Heart left ventricle (tissue), 16 donors: ENCODE data around the gene PIGZ. TPM values are rescaled to one million over a fixed set of nuclear protein-coding genes. Genes with fewer than 3 reads are reported as not detected.

ENCODE experiments used
- ATAC-seq, 4 donors: fragments of 200-7000 bp; cut with Tn5 transposase; one replicate each; pipeline ENCODE4 v1.9.1; 2020 to 2022; ENCODE audit warnings: moderate library complexity in 4 of 4, mild to moderate bottlenecking in 3 of 4, moderate number of reproducible peaks in 1 of 4
- DNase-seq, 5 donors: peaks; one replicate each; pipeline ENCODE4 v3.0.0-alpha.2; 2020
- H3K27ac ChIP-seq, 12 donors: fragments of 200-600 bp; sonication (generic) in 4 of 12; one replicate each; pipeline versions ENCODE4 v1.5.0 to v1.8.0; 2016 to 2022; ENCODE audit warnings: mild to moderate bottlenecking in 2 of 12
- H3K27me3 ChIP-seq, 9 donors: fragments of 200-600 bp; sonication (generic) in 2 of 9; one replicate each; pipeline versions ENCODE4 v1.5.1 to v1.8.0; 2016 to 2022; ENCODE audit warnings: mild to moderate bottlenecking in 3 of 9
- H3K36me3 ChIP-seq, 9 donors: fragments of 200-600 bp; sonication (generic) in 2 of 9; one replicate each; pipeline versions ENCODE4 v1.5.0 to v1.8.0; 2018 to 2022; ENCODE audit warnings: mild to moderate bottlenecking in 2 of 9
- H3K4me1 ChIP-seq, 12 donors: fragments of 200-600 bp; sonication (generic) in 4 of 12; one replicate each; pipeline versions ENCODE4 v1.5.0 to v1.8.0; 2016 to 2022; ENCODE audit warnings: mild to moderate bottlenecking in 3 of 12
- H3K4me3 ChIP-seq, 12 donors: fragments of 200-600 bp; sonication (generic) in 4 of 12; one replicate each; pipeline versions ENCODE4 v1.5.0 to v1.8.0; 2017 to 2022; ENCODE audit warnings: mild to moderate bottlenecking in 9 of 12, moderate library complexity in 4 of 12
- H3K9me3 ChIP-seq, 12 donors: fragments of 200-600 bp; sonication (generic) in 4 of 12; one replicate each; pipeline versions ENCODE4 v1.5.0 to v1.8.0; 2016 to 2022; ENCODE audit warnings: mild to moderate bottlenecking in 1 of 12
- POLR2A ChIP-seq, 2 donors: fragments of 450-650 bp; IDR thresholded peaks; one replicate each; pipeline ENCODE4 v1.6.1; 2017; ENCODE audit warnings: antibody characterized with exemption in 2 of 2, mild to moderate bottlenecking in 2 of 2, moderate library complexity in 2 of 2
- WGBS, 4 donors: extraction: QIAGEN DNeasy Blood & Tissue Kit in 2 of 4; methylation state at CpG; one replicate each; pipeline versions ENCODE4 v1.1.5 to v1.1.7; 2013 to 2018; 5-methylcytosine and 5-hydroxymethylcytosine counted together
- intact Hi-C, 10 donors: fragments of 100-400 bp; cut with DNase I; formaldehyde crosslinking; loops; one replicate each; pipeline versions ENCODE4 v1.11.1 to v1.14.2; 2022
- polyA plus RNA-seq, 2 donors: library from polyadenylated mRNA; stranded (reverse); fragments of 200-250 nt; gene quantifications; one replicate each; pipeline ENCODE4 v1.2.3, GENCODE V29; 2013
- total RNA-seq, 9 donors: library from RNA; depleted of rRNA in 2 of 9; stranded (reverse); fragments of >200 nt in 2 of 9; fragmentation: NEBNext Ultra II Directional in 3 of 9; extraction: Animal tissue kit (Norgen Biotek cat#: 25700) in 3 of 9; gene quantifications; one replicate each; pipeline versions ENCODE4 v1.1.0 to v1.2.4, GENCODE V29; 2016 to 2023
- TF ChIP-seq, protein P1 (sequence below), 12 donors: fragments of 200-600 bp; sonication (generic) in 4 of 12; IDR thresholded peaks; one replicate each; pipeline versions ENCODE4 v1.5.0 to v1.8.0; 2018 to 2022; ENCODE audit warnings: antibody characterized with exemption in 12 of 12, mild to moderate bottlenecking in 5 of 12
- donor health status: ischemic (EF 13 %, LVEDD 7.1; RV severe dilation, severe dysfunction).
- donor health status: healthy with polysubstance abuse.
- donor health status: DM: no; HTN: yes; CAD: no.
- donor health status: DM: no; HTN: no; CAD: no.
- donor health status: ischemic (EF 25% LVEDD 6.9; RV normal size, moderate dysfunction).
- donor health status: ischemic (EF 25% LVEDD 5.7; RV mildly dilated, moderate dysfunction).
- donor health status: healthy.
- donor health status: DM: yes; HTN: yes; CAD: no.
- donor health status: ischemic (EF 35%, LVEDD 5.7; RV mildly dilated, moderate dysfunction).
- donor health status: nonischemic (EF 11% LVEDD 7.7; RV severe dilation, severe dysfunction).
- donor health status: DM: yes; HTN: yes; CAD: no.
- donor health status: PGD.
- donor health status: ischemic (EF 29% LVEDD 5.4; RV normal size, mild dysfunction).
- donor health status: nonischemic (EF 23%, LVEDD 6.1; RV moderate dilation, normal function).

Gene PIGZ
- total and polyA plus RNA-seq, 11 donors, result 2.3 to 8.0 (median 5.9) TPM

DNA sequence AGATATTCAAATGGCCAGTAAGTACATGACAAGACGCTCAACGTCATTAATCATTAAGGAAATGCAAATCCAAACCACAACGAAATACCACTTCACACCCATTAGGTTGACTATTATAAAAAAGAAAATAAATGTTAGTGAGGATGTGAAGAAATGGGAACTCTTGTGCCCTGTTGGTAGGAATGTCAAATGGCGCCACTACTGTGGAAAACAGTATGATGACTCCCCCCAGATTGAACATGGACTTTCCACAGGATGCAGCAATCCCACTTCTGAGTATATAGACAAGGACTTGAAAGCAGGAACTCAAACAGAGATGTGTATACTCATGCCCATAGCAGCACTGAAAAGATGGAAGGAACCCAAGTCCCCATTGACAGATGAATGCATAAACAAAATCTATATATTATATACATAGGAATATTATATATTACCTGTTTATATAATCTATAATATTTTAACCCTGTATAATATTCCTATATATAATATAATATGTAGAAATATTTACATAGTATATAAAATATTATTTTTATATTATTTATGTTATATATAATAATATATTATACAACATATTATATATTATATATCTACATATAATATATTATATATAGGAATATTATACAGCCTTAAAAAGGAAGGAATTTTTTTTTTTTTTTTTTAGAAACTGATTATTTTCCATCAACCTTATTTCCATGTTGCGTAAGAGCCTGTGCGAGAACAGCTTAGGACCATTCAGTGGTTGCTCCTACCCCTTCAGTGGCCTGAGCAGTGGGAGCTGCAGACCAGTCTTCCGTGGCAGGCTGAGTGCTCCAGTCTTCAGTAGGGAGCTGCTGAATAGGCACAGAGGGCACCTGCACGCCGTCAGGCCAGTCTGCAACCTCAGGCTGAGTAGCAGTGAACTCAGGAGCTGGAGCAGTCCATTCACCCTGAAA, 17.6 kb upstream of the PIGZ start:
- Histone ChIP-seq H3K27ac (no peak overlapping the region), H3K4me1 (peaks cover 0 to 10% (median 6%) of the 10 kb centered on the region in 12 donors), H3K4me3 (no peak overlapping the region), H3K9me3 (peaks cover 0 to 16% (median 7%) of the 10 kb centered on the region in 12 donors), H3K36me3 (no peaks in the 10 kb centered on the region), H3K27me3 (peaks cover 0 to 9% (median 0%) of the 10 kb centered on the region in 9 donors)
- TF ChIP-seq, protein P1, sequence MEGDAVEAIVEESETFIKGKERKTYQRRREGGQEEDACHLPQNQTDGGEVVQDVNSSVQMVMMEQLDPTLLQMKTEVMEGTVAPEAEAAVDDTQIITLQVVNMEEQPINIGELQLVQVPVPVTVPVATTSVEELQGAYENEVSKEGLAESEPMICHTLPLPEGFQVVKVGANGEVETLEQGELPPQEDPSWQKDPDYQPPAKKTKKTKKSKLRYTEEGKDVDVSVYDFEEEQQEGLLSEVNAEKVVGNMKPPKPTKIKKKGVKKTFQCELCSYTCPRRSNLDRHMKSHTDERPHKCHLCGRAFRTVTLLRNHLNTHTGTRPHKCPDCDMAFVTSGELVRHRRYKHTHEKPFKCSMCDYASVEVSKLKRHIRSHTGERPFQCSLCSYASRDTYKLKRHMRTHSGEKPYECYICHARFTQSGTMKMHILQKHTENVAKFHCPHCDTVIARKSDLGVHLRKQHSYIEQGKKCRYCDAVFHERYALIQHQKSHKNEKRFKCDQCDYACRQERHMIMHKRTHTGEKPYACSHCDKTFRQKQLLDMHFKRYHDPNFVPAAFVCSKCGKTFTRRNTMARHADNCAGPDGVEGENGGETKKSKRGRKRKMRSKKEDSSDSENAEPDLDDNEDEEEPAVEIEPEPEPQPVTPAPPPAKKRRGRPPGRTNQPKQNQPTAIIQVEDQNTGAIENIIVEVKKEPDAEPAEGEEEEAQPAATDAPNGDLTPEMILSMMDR (IDR thresholded peaks at IDR 0.05), result no peak
- no peak for TF ChIP-seq POLR2A (IDR thresholded peaks at IDR 0.05)
- ATAC-seq (no peak), DNase-seq (peak in 2 of 5 donors; percentile 8 to 15)
- intact Hi-C loops, result loop anchor here in 1 of 10 donors (10.0 kb wide), 1 partner anchor 519 kb away; no protein-coding TSS in a partner anchor
- 93 to 95% (median 94%) methylated on average over 9 of the region's 9 CpGs for WGBS, 4 donors

DNA sequence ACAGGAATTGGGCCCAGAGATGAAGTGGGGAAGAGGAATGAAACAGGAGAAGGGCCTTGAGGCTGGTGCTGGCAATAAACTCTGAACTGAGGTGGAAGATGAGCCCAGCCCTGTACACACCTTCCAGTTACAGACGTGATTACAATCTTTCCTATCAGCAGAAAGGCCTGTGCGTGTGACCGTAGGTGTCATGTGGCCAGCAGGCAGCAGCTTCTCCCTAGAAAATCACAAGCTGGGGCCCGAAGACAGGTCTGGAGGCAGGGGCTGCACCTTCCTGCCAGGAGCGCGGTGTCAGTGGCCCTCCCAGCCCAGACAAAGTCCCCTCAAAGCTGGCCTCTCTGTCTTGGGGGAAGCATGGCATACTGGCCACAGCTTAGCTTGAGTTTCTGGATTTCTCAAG, 16.7 kb upstream of the PIGZ start:
- Histone ChIP-seq H3K9me3 (peaks cover 0 to 16% (median 7%) of the 10 kb centered on the region in 12 donors), H3K4me3 (no peak overlapping the region), H3K36me3 (no peaks in the 10 kb centered on the region), H3K27ac (no peak overlapping the region), H3K4me1 (peaks cover 0 to 10% (median 6%) of the 10 kb centered on the region in 12 donors), H3K27me3 (peaks cover 0 to 9% (median 0%) of the 10 kb centered on the region in 9 donors)
- 66 to 80% (median 78%) methylated on average over 6 of the region's 6 CpGs for WGBS, 4 donors
- intact Hi-C loops, result loop anchor here in 1 of 10 donors (10.0 kb wide), 1 partner anchor 520 kb away; no protein-coding TSS in a partner anchor
- TF ChIP-seq POLR2A (IDR thresholded peaks at IDR 0.05), result no peak
- TF ChIP-seq, protein P1 (IDR thresholded peaks at IDR 0.05), result no peak
- no peak for ATAC-seq
- peak in 2 of 5 donors; percentile 5 to 27 for DNase-seq

DNA sequence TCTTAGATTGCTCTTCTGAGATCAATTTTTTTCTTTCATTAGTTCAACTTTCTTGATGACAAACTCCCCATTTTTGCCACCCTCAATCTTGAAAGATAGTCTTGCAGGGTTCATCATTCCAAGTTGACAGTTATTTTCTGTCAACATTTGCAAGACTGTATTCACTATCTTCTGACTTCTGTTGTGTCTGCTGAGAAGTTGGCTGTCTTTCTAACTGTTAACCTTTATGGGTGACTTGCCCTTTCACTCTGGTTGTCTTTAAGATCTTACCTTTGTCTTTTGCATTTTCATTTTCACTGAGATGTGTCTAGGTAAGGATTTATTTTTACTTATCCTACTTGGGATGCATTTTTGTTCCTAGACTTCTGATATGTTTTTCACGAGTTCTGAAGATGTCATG, 14.6 kb upstream of the PIGZ start:
- no peak for DNase-seq
- intact Hi-C loops, result loop anchor here in 1 of 10 donors (10.0 kb wide), 1 partner anchor 522 kb away; no protein-coding TSS in a partner anchor
- Histone ChIP-seq H3K36me3 (no peaks in the 10 kb centered on the region), H3K4me3 (no peak overlapping the region), H3K27ac (no peak overlapping the region), H3K9me3 (peaks cover 0 to 16% (median 7%) of the 10 kb centered on the region in 12 donors), H3K27me3 (peaks cover 0 to 9% (median 0%) of the 10 kb centered on the region in 9 donors), H3K4me1 (peaks cover 0 to 8% (median 0%) of the 10 kb centered on the region in 12 donors)
- no peak for ATAC-seq
- TF ChIP-seq, protein P1 (IDR thresholded peaks at IDR 0.05), result no peak
- no peak for TF ChIP-seq POLR2A (IDR thresholded peaks at IDR 0.05)
- 60 to 66% (median 63%) methylated on average over 1 of the region's 1 CpG for WGBS, 4 donors

DNA sequence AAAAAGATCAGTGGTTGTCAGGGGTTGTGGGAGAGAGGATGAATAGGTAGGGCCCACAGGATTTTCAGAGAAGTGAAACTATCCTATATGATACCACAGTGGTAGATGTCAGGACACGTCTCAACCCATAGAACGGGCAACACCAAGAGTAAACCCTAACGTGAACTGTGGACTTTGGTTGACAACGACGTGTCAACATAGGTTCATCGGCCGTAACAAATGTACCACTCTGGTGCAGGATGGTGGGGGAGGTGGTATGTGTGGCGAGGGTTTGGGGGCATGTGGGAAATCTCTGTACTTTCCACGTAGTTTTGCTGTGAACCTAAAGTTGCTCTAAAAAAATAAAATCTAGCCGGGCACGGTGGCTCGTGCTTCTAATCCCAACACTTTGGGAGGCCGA, 13.0 kb upstream of the PIGZ start:
- H3K4me1 ChIP-seq, result peaks cover 0 to 8% (median 0%) of the 10 kb centered on the region in 12 donors
- 91 to 95% (median 93%) methylated on average over 13 of the region's 13 CpGs for WGBS, 4 donors
- H3K27ac ChIP-seq, result no peak overlapping the region
- H3K36me3 ChIP-seq, result no peaks in the 10 kb centered on the region
- no peak overlapping the region for H3K4me3 ChIP-seq
- peak in 1 of 5 donors; percentile 3 for DNase-seq
- intact Hi-C loops, result loop anchor here in 1 of 10 donors (10.0 kb wide), 1 partner anchor 523 kb away; no protein-coding TSS in a partner anchor
- ATAC-seq, result no peak
- TF ChIP-seq, protein P1 (IDR thresholded peaks at IDR 0.05), result no peak
- TF ChIP-seq POLR2A (IDR thresholded peaks at IDR 0.05), result no peak
- peaks cover 0 to 9% (median 0%) of the 10 kb centered on the region in 9 donors for H3K27me3 ChIP-seq
- peaks cover 0 to 16% (median 7%) of the 10 kb centered on the region in 12 donors for H3K9me3 ChIP-seq
